Stomach (tissue), 4 donors: Measurements from ENCODE around the gene BCL2L1.

Experiments used
- POLR2AphosphoS5 ChIP-seq, 3 donors: sonication (generic); formaldehyde crosslinking; IDR thresholded peaks; one replicate each; pipeline ENCODE4 v1.6.1; 2016; ENCODE audit warnings: antibody characterized with exemption in 3 of 3
- TF ChIP-seq, protein P1 (sequence below), 7 experiments: fragments of 450-650 bp in 4 of 7; fragments of 200-600 bp in 3 of 7; sonication (generic) in 3 of 7; IDR thresholded peaks; one replicate each; pipeline ENCODE4 v1.5.1; 2016 to 2019; ENCODE audit warnings: antibody characterized with exemption in 7 of 7, control low read depth in 2 of 7, mild to moderate bottlenecking in 1 of 7

DNA sequence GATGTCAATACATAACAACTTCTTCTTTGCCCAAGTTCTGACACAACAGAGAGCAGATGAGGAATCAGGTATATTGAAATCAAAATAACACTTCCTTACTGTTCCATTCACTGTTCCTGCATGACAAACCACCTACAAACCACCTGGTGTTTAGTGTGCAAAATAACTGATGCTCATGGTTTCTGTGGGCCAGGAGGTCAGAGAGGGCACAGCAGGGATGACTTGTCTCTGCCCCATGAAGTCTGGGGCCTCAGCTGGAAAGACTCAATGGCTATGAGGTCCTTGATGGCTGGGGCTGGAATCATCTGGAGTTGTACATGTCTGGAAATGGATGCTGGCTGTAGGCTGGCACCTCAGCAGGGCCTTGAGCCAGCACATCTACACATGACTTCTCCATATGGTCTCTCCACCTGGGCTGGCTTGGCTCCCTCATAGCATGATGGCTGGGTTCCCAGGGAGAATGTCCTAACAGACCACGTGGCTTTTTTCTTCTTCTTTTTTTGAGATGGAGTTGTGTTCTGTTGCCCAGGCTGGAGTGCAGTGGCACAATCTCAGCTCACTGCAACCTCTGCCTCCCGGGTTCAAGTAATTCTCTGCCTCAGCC lies 92.4 kb downstream of the BCL2L1 start:
- TF ChIP-seq, protein P1, sequence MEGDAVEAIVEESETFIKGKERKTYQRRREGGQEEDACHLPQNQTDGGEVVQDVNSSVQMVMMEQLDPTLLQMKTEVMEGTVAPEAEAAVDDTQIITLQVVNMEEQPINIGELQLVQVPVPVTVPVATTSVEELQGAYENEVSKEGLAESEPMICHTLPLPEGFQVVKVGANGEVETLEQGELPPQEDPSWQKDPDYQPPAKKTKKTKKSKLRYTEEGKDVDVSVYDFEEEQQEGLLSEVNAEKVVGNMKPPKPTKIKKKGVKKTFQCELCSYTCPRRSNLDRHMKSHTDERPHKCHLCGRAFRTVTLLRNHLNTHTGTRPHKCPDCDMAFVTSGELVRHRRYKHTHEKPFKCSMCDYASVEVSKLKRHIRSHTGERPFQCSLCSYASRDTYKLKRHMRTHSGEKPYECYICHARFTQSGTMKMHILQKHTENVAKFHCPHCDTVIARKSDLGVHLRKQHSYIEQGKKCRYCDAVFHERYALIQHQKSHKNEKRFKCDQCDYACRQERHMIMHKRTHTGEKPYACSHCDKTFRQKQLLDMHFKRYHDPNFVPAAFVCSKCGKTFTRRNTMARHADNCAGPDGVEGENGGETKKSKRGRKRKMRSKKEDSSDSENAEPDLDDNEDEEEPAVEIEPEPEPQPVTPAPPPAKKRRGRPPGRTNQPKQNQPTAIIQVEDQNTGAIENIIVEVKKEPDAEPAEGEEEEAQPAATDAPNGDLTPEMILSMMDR (IDR thresholded peaks at IDR 0.05) = no peak
- TF ChIP-seq POLR2AphosphoS5 (IDR thresholded peaks at IDR 0.05) = no peak
